ENCODE data around the gene FBXO30.

- TF ChIP-seq POLR2A (IDR thresholded peaks at IDR 0.05; ENCODE audit: low read length) (no peak), GATA1 (IDR thresholded peaks at IDR 0.05; ENCODE audit: low read depth, low read length) (no peak)
These were observed 58.9 kb downstream of the FBXO30 start for GRCh38 chr6:145755682-145756081.
